Midbrain (tissue), 1 donor: ENCODE measurements around the gene TIMM29.
"Not testable (repeated sequence)": the region's sequence is repeated elsewhere in the genome, so short reads cannot be mapped to it uniquely, and the experiment has no call there.

Experiments
- DNase-seq: peaks from one replicate; lab custom pipeline; 2025; lab: John Stamatoyannopoulos, UW

The TIMM29 gene

GRCh38 chr19:10912619-10913018 is 16.0 kb upstream of the TIMM29 start:
- no peak for DNase-seq

GRCh38 chr19:10913716-10914340 is 14.8 kb upstream of the TIMM29 start:
- no peak for DNase-seq

- DNase-seq: no peak
These were observed 13.2 kb upstream of the TIMM29 start for GRCh38 chr19:10915130-10916091.

GRCh38 chr19:10916602-10917001 is 12.0 kb upstream of the TIMM29 start:
- no peak for DNase-seq

GRCh38 chr19:10918359-10918758 is 10.3 kb upstream of the TIMM29 start:
- DNase-seq: no peak

GRCh38 chr19:10919352-10920287 is 9.0 kb upstream of the TIMM29 start:
- DNase-seq: no peak

GRCh38 chr19:10920288-10920655 is 8.3 kb upstream of the TIMM29 start:
- no peak for DNase-seq

- no peak for DNase-seq
These were observed 7.8 kb upstream of the TIMM29 start for GRCh38 chr19:10920781-10921180.

GRCh38 chr19:10921199-10921909 is 7.3 kb upstream of the TIMM29 start:
- DNase-seq: no peak

GRCh38 chr19:10921910-10922637 is 6.5 kb upstream of the TIMM29 start:
- DNase-seq: no peak

- no peak for DNase-seq
These were observed 6.0 kb upstream of the TIMM29 start for GRCh38 chr19:10922638-10923014.

GRCh38 chr19:10923260-10924112 is 5.1 kb upstream of the TIMM29 start:
- DNase-seq: no peak

- no peak for DNase-seq
These were observed 4.0 kb upstream of the TIMM29 start for GRCh38 chr19:10924597-10924996.

GRCh38 chr19:10927730-10928562 is 665 bp upstream of the TIMM29 start:
- no peak for DNase-seq

GRCh38 chr19:10929402-10929794 is 787 bp downstream of the TIMM29 start:
- DNase-seq: no peak

GRCh38 chr19:10935371-10936059 is 6.9 kb downstream of the TIMM29 start:
- no peak for DNase-seq

GRCh38 chr19:10936661-10937084 is 8.1 kb downstream of the TIMM29 start:
- DNase-seq: peak; percentile 49

- DNase-seq: not testable (repeated sequence)
These were observed 13.0 kb downstream of the TIMM29 start for GRCh38 chr19:10941649-10942048.
